ENCODE measurements around the gene NECTIN2.
"Not testable (repeated sequence)": the region's sequence is repeated elsewhere in the genome, so short reads cannot be mapped to it uniquely, and the experiment has no call there.

The NECTIN2 gene

DNA sequence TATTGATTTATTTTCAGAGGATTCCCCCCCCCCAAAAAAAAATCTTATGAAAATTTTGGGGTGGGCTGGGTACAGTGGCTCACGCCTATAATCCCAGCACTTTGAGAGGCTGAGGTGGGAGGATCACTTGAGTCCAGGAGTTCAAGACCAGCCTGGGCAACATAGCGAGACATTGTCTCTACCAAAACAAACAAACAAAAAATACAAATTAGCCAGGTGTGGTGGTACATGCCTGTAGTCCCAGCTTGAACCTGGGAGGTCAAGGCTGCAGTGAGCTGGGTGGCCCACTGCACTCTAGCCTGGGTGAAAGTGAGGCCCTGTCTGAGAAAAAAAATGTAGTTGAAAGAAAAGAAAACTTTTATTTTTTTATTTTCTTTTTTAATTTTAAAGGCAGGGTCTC, 17.9 kb downstream of the NECTIN2 start:
- Mint-ChIP-seq H3K27ac (no peak overlapping the region), H3K4me3 (no peak overlapping the region), H3K9me3 (no peaks in the 10 kb centered on the region), H3K4me1 (no peaks in the 10 kb centered on the region), H3K27me3 (no peaks in the 10 kb centered on the region)
- ATAC-seq (no peak), DNase-seq (no peak)

DNA sequence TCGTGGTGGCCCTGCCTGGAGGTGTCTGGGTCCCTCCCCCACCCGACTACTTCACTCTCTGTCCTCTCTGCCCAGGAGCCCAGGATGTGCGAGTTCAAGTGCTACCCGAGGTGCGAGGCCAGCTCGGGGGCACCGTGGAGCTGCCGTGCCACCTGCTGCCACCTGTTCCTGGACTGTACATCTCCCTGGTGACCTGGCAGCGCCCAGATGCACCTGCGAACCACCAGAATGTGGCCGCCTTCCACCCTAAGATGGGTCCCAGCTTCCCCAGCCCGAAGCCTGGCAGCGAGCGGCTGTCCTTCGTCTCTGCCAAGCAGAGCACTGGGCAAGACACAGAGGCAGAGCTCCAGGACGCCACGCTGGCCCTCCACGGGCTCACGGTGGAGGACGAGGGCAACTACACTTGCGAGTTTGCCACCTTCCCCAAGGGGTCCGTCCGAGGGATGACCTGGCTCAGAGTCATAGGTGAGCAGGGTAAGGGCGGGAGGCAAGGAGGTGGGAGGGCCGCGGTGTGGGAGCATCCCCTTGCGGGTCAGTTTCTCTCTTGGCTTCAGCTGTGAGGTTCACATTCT, 19.2 kb downstream of the NECTIN2 start:
- ATAC-seq = no peak
- Mint-ChIP-seq H3K27ac (peak overlapping the region in 1 of 2 donors; percentile 28), H3K4me1 (no peaks in the 10 kb centered on the region), H3K9me3 (no peaks in the 10 kb centered on the region), H3K4me3 (no peak overlapping the region), H3K27me3 (no peaks in the 10 kb centered on the region)
- DNase-seq = no peak

DNA sequence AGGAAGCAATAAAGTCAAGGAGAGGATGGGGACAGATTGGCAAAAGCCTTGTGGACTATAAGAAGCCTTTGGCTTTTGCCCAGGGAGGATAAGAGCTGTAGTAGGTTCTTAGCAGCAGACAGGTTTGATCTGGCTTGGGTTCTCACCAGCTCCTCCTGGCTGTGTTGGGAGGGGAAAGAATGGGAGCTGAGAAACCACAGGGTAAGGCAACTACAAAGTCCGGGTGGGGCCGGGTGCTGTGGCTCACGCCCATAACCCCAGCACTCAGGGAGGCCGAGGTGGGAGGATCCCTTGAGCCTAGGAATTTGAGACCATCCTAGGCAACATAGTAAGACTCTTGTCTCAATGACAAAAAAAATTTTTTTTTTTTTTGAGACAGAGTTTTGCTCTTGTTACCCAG, 20.6 kb downstream of the NECTIN2 start:
- H3K4me1 Mint-ChIP-seq = no peaks in the 10 kb centered on the region
- no peaks in the 10 kb centered on the region for H3K27me3 Mint-ChIP-seq
- H3K9me3 Mint-ChIP-seq = no peaks in the 10 kb centered on the region
- no peak for ATAC-seq
- H3K4me3 Mint-ChIP-seq = no peak overlapping the region
- H3K27ac Mint-ChIP-seq = no peak overlapping the region
- DNase-seq = no peak

- no peaks in the 10 kb centered on the region for H3K9me3 Mint-ChIP-seq
- no peaks in the 10 kb centered on the region for H3K4me1 Mint-ChIP-seq
- H3K27me3 Mint-ChIP-seq = no peaks in the 10 kb centered on the region
- DNase-seq = no peak
- ATAC-seq = no peak
- no peak overlapping the region for H3K4me3 Mint-ChIP-seq
- peak overlapping the region; percentile 6 to 52 for H3K27ac Mint-ChIP-seq
Measured at GRCh38 chr19:44867578-44867977, 21.5 kb downstream of the NECTIN2 start.

- no peak overlapping the region for H3K4me3 Mint-ChIP-seq
- H3K4me1 Mint-ChIP-seq = no peaks in the 10 kb centered on the region
- no peak for ATAC-seq
- H3K27ac Mint-ChIP-seq = peak overlapping the region in 1 of 2 donors; percentile 36
- H3K9me3 Mint-ChIP-seq = no peaks in the 10 kb centered on the region
- no peaks in the 10 kb centered on the region for H3K27me3 Mint-ChIP-seq
- no peak for DNase-seq
Measured at GRCh38 chr19:44869733-44870470, 23.8 kb downstream of the NECTIN2 start.

GRCh38 chr19:44871809-44872208, 25.7 kb downstream of the NECTIN2 start:
- Mint-ChIP-seq H3K27me3 (no peaks in the 10 kb centered on the region), H3K27ac (no peak overlapping the region), H3K9me3 (no peaks in the 10 kb centered on the region), H3K4me1 (peaks cover 12% of the 10 kb centered on the region), H3K4me3 (no peak overlapping the region)
- ATAC-seq = no peak
- DNase-seq = no peak

DNA sequence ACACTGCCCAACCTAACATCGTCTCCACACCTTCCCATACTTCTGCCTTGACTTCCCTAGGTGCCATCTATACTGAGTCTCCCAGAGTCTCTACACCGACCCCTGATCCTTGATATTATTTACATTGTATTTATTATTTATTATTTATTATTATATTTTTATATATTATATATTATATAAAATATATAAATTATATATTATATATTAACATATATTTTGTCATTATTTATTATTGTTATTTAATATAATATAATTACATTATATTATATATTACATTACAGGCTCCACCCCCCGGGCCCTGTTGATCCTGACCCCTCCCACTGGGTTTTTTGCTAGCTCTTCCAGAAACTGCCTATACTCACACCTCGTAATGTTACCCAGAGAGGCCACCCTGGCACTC, 26.6 kb downstream of the NECTIN2 start:
- ATAC-seq = no peak
- H3K9me3 Mint-ChIP-seq = no peaks in the 10 kb centered on the region
- no peak overlapping the region for H3K4me3 Mint-ChIP-seq
- no peaks in the 10 kb centered on the region for H3K27me3 Mint-ChIP-seq
- peaks cover 20% of the 10 kb centered on the region for H3K4me1 Mint-ChIP-seq
- DNase-seq = no peak
- no peak overlapping the region for H3K27ac Mint-ChIP-seq

DNA sequence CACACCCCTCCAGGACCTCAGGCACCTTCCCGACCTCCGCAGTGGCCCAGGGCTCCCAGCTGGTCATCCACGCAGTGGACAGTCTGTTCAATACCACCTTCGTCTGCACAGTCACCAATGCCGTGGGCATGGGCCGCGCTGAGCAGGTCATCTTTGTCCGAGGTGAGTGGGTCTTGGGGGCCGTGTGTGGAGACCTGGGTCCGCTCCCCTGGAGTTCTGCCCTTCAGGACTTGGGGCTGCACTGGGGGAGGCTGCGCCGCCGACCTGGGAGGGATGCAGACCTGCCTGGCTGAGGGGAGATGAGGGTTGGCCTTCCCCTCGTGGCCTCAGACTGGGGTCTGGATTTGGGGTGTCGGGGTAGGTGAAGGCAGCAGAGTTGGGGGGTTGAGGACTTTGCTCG, 28.2 kb downstream of the NECTIN2 start:
- Mint-ChIP-seq H3K4me3 (no peak overlapping the region), H3K4me1 (peaks cover 20% of the 10 kb centered on the region)

GRCh38 chr19:44875666-44876451, 29.8 kb downstream of the NECTIN2 start:
- no peak for DNase-seq
- Mint-ChIP-seq H3K27ac (no peak overlapping the region), H3K9me3 (no peaks in the 10 kb centered on the region), H3K4me3 (no peak overlapping the region), H3K27me3 (no peaks in the 10 kb centered on the region), H3K4me1 (peaks cover 20% of the 10 kb centered on the region)
- ATAC-seq = no peak

More for the DNA sequence above, 28.2 kb downstream of the NECTIN2 start:
- Mint-ChIP-seq H3K27ac (no peak overlapping the region), H3K9me3 (no peaks in the 10 kb centered on the region), H3K27me3 (no peaks in the 10 kb centered on the region)
- ATAC-seq (no peak), DNase-seq (no peak)

- DNase-seq (no peak), ATAC-seq (peak; percentile 69)
- Mint-ChIP-seq H3K27ac (peak overlapping the region; percentile 69 to 73), H3K27me3 (no peaks in the 10 kb centered on the region), H3K4me1 (peaks cover 20% of the 10 kb centered on the region), H3K4me3 (no peak overlapping the region), H3K9me3 (no peaks in the 10 kb centered on the region)
Measured at GRCh38 chr19:44876930-44877535, 30.9 kb downstream of the NECTIN2 start.

DNA sequence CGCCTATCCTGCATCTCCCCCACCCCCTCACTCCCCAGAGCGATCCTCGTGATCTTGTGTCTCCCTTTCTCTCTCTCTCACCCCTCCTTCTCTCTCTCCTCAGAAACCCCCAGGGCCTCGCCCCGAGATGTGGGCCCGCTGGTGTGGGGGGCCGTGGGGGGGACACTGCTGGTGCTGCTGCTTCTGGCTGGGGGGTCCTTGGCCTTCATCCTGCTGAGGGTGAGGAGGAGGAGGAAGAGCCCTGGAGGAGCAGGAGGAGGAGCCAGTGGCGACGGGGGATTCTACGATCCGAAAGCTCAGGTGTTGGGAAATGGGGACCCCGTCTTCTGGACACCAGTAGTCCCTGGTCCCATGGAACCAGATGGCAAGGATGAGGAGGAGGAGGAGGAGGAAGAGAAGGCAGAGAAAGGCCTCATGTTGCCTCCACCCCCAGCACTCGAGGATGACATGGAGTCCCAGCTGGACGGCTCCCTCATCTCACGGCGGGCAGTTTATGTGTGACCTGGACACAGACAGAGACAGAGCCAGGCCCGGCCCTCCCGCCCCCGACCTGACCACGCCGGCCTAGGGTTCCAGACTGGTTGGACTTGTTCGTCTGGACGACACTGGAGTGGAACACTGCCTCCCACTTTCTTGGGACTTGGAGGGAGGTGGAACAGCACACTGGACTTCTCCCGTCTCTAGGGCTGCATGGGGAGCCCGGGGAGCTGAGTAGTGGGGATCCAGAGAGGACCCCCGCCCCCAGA, 32.2 kb downstream of the NECTIN2 start:
- ATAC-seq (no peak), DNase-seq (no peak)
- Mint-ChIP-seq H3K4me3 (no peak overlapping the region), H3K4me1 (peaks cover 20% of the 10 kb centered on the region), H3K27ac (peak overlapping the region in 1 of 2 donors; percentile 90), H3K9me3 (no peaks in the 10 kb centered on the region), H3K27me3 (no peaks in the 10 kb centered on the region)

GRCh38 chr19:44879309-44880065, 33.4 kb downstream of the NECTIN2 start:
- H3K9me3 Mint-ChIP-seq = no peaks in the 10 kb centered on the region
- no peak for DNase-seq
- no peak for ATAC-seq
- H3K4me1 Mint-ChIP-seq = peaks cover 20% of the 10 kb centered on the region
- H3K4me3 Mint-ChIP-seq = no peak overlapping the region
- peak overlapping the region in 1 of 2 donors; percentile 75 for H3K27ac Mint-ChIP-seq
- H3K27me3 Mint-ChIP-seq = no peaks in the 10 kb centered on the region

DNA sequence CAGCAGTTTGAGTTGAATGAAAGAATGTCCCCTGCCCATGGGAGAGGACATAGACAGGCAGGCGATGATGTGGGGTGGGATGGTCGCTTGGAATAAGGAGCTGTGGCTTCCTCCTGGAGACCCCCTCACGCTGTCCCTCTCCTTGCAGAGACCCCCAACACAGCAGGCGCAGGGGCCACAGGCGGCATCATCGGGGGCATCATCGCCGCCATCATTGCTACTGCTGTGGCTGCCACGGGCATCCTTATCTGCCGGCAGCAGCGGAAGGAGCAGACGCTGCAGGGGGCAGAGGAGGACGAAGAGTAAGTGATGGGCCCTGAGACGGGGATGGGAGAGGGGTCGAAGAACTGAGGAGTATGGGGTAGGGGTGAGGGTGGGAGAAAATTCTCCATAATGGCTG, 36.0 kb downstream of the NECTIN2 start:
- Mint-ChIP-seq H3K9me3 (no peaks in the 10 kb centered on the region), H3K27ac (no peak overlapping the region), H3K27me3 (no peaks in the 10 kb centered on the region), H3K4me1 (peaks cover 5% of the 10 kb centered on the region), H3K4me3 (no peak overlapping the region)
- DNase-seq (no peak), ATAC-seq (no peak)

GRCh38 chr19:44882619-44883397, 36.7 kb downstream of the NECTIN2 start:
- not testable (repeated sequence) for H3K27ac Mint-ChIP-seq, H3K9me3 Mint-ChIP-seq, H3K27me3 Mint-ChIP-seq, H3K4me3 Mint-ChIP-seq, DNase-seq, ATAC-seq, H3K4me1 Mint-ChIP-seq

Measured in stimulated activated naive CD8-positive, alpha-beta T cell treated with anti-CD3 and anti-CD28 coated beads, Interleukin-15, amount 100 ng/mL, for 72 hours (primary cell).